Astrocyte of the cerebellum (primary cell): ENCODE measurements around the gene NR1D1.

Source experiments
- DNase-seq: peaks from one replicate; pipeline ENCODE4 v3.0.0-alpha.2; 2011; ENCODE audit warnings: low read depth
- H3K4me3 ChIP-seq: 2 replicates; pipeline ENCODE4 v1.5.1; 2011; ENCODE audit warnings: mild to moderate bottlenecking, low read depth, low read length, moderate library complexity
- in situ Hi-C: cut with HindIII; loops from 2 replicates; pipeline ENCODE4 v1.10.0; 2017; ENCODE audit warnings: low sequenced_read_pairs
- TF ChIP-seq, protein P1 (sequence below): IDR thresholded peaks from 2 replicates; pipeline ENCODE4 v1.5.1; 2012; ENCODE audit warnings: low read length, low read depth, moderate library complexity, mild to moderate bottlenecking; ENCODE audit errors: missing control alignments

The NR1D1 gene

DNA sequence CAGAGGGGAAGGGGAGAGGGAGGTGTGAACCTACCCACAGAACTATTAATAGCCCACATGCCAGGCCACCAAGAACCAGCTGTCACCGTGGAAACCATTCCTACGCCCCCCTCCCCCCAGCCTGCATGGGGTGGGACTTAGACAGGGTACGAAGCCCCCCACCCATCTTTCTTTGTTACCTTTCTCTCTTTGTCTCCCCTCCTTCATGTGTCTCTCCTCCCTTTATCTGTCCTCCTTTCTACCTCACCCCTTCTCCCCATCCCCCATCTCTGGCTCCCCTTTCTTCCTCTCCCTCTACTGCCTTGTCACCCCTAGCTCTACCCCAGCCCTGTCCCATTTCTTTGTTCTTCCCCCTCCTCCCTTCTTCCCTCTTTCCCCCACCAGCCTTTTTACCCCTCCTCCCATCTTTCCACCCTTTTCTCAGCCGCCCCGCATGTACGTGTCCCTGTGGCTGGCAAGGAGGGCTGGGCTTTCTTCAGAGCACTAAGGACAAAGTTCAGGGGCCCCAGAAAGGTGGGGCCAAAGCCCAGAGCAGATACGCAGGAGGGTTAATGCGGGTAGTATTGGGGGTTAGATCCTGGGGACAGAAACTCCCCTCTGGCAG, 29.6 kb downstream of the NR1D1 start:
- no peak overlapping the region for H3K4me3 ChIP-seq
- TF ChIP-seq, protein P1, sequence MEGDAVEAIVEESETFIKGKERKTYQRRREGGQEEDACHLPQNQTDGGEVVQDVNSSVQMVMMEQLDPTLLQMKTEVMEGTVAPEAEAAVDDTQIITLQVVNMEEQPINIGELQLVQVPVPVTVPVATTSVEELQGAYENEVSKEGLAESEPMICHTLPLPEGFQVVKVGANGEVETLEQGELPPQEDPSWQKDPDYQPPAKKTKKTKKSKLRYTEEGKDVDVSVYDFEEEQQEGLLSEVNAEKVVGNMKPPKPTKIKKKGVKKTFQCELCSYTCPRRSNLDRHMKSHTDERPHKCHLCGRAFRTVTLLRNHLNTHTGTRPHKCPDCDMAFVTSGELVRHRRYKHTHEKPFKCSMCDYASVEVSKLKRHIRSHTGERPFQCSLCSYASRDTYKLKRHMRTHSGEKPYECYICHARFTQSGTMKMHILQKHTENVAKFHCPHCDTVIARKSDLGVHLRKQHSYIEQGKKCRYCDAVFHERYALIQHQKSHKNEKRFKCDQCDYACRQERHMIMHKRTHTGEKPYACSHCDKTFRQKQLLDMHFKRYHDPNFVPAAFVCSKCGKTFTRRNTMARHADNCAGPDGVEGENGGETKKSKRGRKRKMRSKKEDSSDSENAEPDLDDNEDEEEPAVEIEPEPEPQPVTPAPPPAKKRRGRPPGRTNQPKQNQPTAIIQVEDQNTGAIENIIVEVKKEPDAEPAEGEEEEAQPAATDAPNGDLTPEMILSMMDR, result no peak
- no peak for DNase-seq
- in situ Hi-C loops, result loop anchor here (5.0 kb wide), 2 partner anchors 79 to 101 kb away; no protein-coding TSS in a partner anchor

DNA sequence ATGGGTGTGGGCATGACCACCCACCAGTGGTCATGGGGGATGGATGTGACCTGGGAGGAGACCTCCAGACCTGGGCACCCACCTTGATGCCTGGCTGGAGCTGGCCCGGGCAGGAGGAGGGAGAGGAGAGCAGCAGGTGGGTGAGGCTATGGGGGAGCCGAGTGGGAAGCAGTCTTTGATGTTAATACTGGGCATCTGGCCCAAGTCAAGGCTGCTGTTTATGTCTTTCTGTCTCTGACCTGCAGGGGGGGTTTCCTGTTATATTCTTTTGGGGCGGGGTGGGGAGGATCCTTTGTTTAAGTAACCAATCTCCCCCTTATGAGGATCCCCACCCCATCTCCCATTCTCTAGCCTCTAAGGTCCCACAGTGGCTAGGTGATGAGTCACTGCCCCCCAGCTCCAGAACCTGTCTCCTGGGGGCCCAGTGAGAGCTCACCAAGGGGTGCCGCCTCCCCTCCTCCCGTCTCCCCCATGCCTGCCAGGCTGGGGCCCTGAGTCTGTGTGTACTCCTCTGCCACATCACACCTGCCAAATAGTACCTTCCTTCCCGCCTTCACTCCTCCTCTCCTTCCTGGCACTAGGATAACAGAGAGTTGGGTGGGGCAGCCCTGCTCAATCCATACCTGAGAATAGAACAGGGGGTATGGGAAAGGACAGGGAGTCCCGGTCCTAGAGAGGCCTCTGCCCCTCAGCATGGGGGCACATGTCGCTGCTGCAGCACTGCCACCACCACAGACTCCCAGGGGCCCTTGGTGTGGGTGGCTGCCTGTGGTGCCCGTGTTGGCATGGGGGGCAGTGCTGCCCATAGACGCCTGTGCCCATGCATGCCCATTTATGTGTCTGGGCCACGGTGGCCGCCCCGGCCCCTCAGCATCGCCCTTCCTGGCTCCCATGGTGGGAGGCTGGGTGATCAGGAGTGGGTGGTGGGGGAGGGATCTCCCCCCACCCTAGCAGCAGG, 30.4 kb downstream of the NR1D1 start:
- in situ Hi-C loops, result loop anchor here (5.0 kb wide), 3 partner anchors 38 to 102 kb away; no protein-coding TSS in a partner anchor
- no peak overlapping the region for H3K4me3 ChIP-seq
- TF ChIP-seq, protein P1, result peak; percentile 32
- no peak for DNase-seq

DNA sequence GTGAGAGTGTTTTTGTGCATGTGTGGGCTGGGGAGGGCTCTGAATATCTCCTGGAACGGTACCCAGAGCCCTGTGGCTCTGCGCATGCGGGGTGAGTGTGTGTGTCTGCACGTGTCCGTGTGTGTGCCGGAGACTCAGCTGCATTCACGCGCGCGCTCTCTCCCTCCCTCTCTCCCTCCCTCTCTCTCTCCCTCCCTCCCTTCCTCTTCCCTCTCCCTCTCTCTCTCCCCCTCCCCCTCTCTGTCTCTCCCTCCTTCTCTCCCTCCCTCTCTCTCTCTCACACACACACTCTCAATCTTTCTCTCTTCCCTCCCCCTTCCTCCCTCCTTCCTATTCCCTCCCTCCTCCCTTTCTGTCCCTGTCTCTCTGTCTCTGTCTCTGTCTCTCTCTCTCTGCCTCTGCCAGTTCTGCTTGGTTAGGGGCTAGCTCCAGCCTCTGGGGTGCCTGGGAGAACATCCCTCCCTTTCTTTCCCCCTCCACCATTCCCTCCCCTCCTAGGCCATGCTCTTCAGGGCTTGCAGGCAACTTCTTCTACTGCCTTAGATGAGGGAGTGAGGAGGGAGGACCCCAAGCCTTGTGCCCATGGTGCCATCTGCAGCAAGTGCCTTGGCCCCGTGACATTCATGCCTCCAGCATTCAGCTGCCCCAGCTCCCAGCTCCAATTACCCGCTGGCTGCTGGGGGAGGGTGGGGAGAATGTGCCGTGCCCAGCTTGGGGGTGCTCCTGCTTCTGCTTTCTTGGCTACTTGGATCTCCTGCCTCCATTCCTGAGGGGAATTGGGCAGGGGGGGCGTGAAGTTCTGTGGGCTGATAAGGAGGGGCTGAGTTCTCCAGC, 31.3 kb downstream of the NR1D1 start:
- TF ChIP-seq, protein P1, result no peak

DNA sequence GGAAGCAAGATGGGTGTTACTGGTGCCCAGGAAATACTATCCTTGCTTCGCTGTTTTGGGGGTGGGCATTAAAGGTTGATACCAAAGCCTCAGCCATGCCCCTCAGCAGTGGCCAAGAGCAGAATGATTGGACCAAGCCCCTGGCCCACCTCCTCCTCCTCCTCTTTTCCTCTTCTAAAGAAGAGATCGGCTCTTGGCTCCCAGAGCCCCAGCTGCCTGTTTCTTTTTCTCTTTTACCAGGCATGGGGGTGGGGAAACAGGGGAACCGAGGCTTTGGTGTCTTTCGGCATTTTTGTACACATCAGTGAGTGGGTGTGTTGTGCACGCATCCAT, 31.8 kb downstream of the NR1D1 start:
- in situ Hi-C loops, result loop anchor here (5.0 kb wide), 1 partner anchor 36 kb away; no protein-coding TSS in a partner anchor
- TF ChIP-seq, protein P1, result no peak
- H3K4me3 ChIP-seq, result peak overlapping the region; percentile 12
- no peak for DNase-seq

More for the DNA sequence above, 31.3 kb downstream of the NR1D1 start:
- DNase-seq, result no peak
- in situ Hi-C loops, result loop anchor here (5.0 kb wide), 1 partner anchor 37 kb away; no protein-coding TSS in a partner anchor
- H3K4me3 ChIP-seq, result peak overlapping the region; percentile 12

DNA sequence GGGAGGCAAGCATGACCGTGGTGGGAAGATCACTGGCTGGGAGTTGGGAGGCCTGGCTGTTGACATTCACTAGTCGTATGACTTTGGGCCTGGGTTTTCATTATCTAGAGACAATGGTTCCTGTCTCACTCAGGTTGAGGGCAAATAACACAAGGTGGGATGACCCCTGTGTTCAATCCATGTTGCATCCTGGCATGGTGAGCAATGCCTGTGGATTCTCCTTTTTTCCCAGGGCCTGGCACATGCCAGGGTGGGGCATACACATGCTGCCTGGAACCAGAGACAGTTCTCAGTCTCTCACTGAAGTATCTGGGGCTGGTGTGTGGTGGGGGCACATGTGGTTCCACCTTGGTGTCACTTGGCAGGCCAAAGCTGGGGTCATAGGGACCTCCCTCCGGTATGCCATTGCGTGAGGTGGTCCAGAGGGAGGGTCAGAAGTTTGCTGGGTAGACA, 32.2 kb downstream of the NR1D1 start:
- in situ Hi-C loops, result loop anchor here (5.0 kb wide), 1 partner anchor 36 kb away; no protein-coding TSS in a partner anchor
- no peak overlapping the region for H3K4me3 ChIP-seq
- no peak for DNase-seq
- TF ChIP-seq, protein P1, result no peak

DNA sequence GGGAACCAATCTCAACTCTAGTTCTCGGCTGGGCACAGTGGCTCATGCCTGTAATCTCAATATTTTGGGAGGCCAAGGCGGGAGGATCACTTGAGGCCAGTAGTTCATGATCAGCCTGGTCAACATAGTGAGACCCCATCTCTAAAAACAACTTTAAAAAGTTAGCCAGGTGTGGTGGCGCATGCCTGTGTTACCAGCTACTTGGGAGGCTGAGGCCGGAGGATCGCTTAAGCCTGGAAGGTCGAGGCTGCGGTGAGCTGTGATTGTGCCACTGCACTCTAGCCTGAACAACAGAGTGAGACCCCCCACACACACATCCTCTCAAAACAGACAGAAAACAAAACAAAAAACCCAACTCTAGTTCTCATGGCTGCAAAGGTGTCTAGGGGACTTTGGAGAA, 32.7 kb downstream of the NR1D1 start:
- TF ChIP-seq, protein P1, result no peak

More for the DNA sequence above, 32.7 kb downstream of the NR1D1 start:
- H3K4me3 ChIP-seq, result no peak overlapping the region
- no peak for DNase-seq
- in situ Hi-C loops, result loop anchor here (5.0 kb wide), 1 partner anchor 35 kb away; no protein-coding TSS in a partner anchor
